B cell (primary cell): Measurements from ENCODE around the gene FMC1. TPM values are rescaled to one million over a fixed set of nuclear protein-coding genes. Genes with fewer than 3 reads are reported as not detected.

Experiments used
- ATAC-seq: fragments of 200-7000 bp; cut with Tn5 transposase; one replicate; pipeline ENCODE4 v1.10.0; 2021; ENCODE audit warnings: low read depth, mild to moderate bottlenecking, moderate number of reproducible peaks, moderate library complexity
- CTCF ChIA-PET: fragments of 350-600 bp; sonication (Branson Sonifier 250); formaldehyde crosslinking; loops from one replicate; lab custom pipeline; 2021; ENCODE audit warnings: antibody characterized with exemption, inconsistent platforms; lab: Charles Lee
- POLR2A ChIA-PET: fragments of 350-600 bp; sonication (Branson Sonifier 250); formaldehyde crosslinking; loops from one replicate; lab custom pipeline; 2021; ENCODE audit warnings: antibody characterized with exemption; lab: Charles Lee
- DNase-seq: peaks from one replicate; pipeline ENCODE4 v3.0.0; 2013
- H2AFZ ChIP-seq: 2 replicates; pipeline ENCODE4 v1.6.1; 2012; ENCODE audit warnings: mild to moderate bottlenecking, low read depth, low read length; ENCODE audit not compliant: insufficient read depth, poor library complexity, severe bottlenecking
- H3K27ac ChIP-seq, 2 donors: 1 replicate in 1 of 2; 2 replicates in 1 of 2; pipeline ENCODE4 v1.5.1; 2012 to 2013; ENCODE audit warnings: low read length in 2 of 2, mild to moderate bottlenecking in 2 of 2, moderate library complexity in 1 of 2
- H3K27me3 ChIP-seq, 4 experiments: fragments of 200-600 bp in 1 of 4; sonication (generic) in 1 of 4; replicated peaks in 1 of 4; 1 replicate in 2 of 4; 2 replicates in 2 of 4; pipeline versions ENCODE4 v1.6.1 to v1.7.0; 2013 to 2016; ENCODE audit warnings: low read length in 3 of 4, mild to moderate bottlenecking in 2 of 4, mixed read lengths in 1 of 4, moderate library complexity in 1 of 4; ENCODE audit not compliant: insufficient read depth in 4 of 4, control insufficient read depth in 3 of 4; ENCODE audit errors: control extremely low read depth in 1 of 4
- H3K36me3 ChIP-seq, 2 experiments: replicated peaks in 1 of 2; 1 replicate in 1 of 2; 2 replicates in 1 of 2; pipeline versions ENCODE4 v1.6.1 to v1.7.1; 2013; ENCODE audit warnings: low read length in 1 of 2; ENCODE audit not compliant: insufficient read depth in 2 of 2, control insufficient read depth in 1 of 2; ENCODE audit errors: control extremely low read depth in 1 of 2, extremely low read depth in 1 of 2
- H3K4me1 ChIP-seq, 2 donors: fragments of 200-600 bp in 1 of 2; sonication (generic) in 1 of 2; 1 replicate in 1 of 2; 2 replicates in 1 of 2; pipeline versions ENCODE4 v1.5.1 to v1.6.1; 2013 to 2017; ENCODE audit warnings: low read length in 2 of 2; ENCODE audit not compliant: control insufficient read depth in 2 of 2, insufficient read depth in 2 of 2
- H3K4me2 ChIP-seq: replicated peaks from 2 replicates; pipeline ENCODE3; 2012; ENCODE audit warnings: mild to moderate bottlenecking, low read depth, low read length; ENCODE audit not compliant: poor library complexity, severe bottlenecking
- H3K4me3 ChIP-seq, 5 experiments: fragments of 200-600 bp in 1 of 5; sonication (generic) in 1 of 5; 1 replicate in 3 of 5; 2 replicates in 2 of 5; pipeline versions ENCODE4 v1.5.1 to v1.7.0; 2011 to 2016; ENCODE audit warnings: low read length in 4 of 5, mild to moderate bottlenecking in 4 of 5, low read depth in 2 of 5, control low read depth in 1 of 5, moderate library complexity in 1 of 5; ENCODE audit not compliant: insufficient read depth in 1 of 5; ENCODE audit errors: control extremely low read depth in 1 of 5, extremely low read depth in 1 of 5
- H3K79me2 ChIP-seq: fragments of 200-600 bp; sonication (generic); one replicate; pipeline ENCODE4 v1.6.0; 2016; ENCODE audit warnings: low read length; ENCODE audit not compliant: control insufficient read depth, insufficient read depth
- H3K9ac ChIP-seq: fragments of 200-600 bp; sonication (generic); 2 replicates; pipeline ENCODE4 v1.6.1; 2017; ENCODE audit warnings: mild to moderate bottlenecking, low read length, moderate library complexity
- H3K9me3 ChIP-seq, 3 donors: one replicate each; pipeline versions ENCODE4 v1.6.1 to v1.7.1; 2013; ENCODE audit warnings: low read length in 2 of 3; ENCODE audit not compliant: control insufficient read depth in 2 of 3, insufficient read depth in 1 of 3; ENCODE audit errors: control extremely low read depth in 1 of 3
- H4K20me1 ChIP-seq: 2 replicates; pipeline ENCODE4 v1.6.0; 2012; ENCODE audit warnings: mild to moderate bottlenecking, low read length; ENCODE audit not compliant: insufficient read depth, control insufficient read depth, poor library complexity, severe bottlenecking
- H3K27ac Mint-ChIP-seq: one replicate; pipeline ENCODE4 v1.8.0; 2021; ENCODE audit warnings: mixed read lengths
- H3K27me3 Mint-ChIP-seq: one replicate; pipeline ENCODE4 v1.8.0; 2021; ENCODE audit warnings: mixed read lengths
- H3K4me1 Mint-ChIP-seq: one replicate; pipeline ENCODE4 v1.8.0; 2021; ENCODE audit warnings: mixed read lengths
- H3K4me3 Mint-ChIP-seq: one replicate; pipeline ENCODE4 v1.8.0; 2021; ENCODE audit warnings: mixed read lengths
- H3K9me3 Mint-ChIP-seq: one replicate; pipeline ENCODE4 v1.8.0; 2022; ENCODE audit warnings: mixed read lengths; ENCODE audit not compliant: insufficient read depth
- EZH2 ChIP-seq: IDR thresholded peaks from 2 replicates; pipeline ENCODE4 v1.6.1; 2012; ENCODE audit warnings: borderline replicate concordance, low read depth, mild to moderate bottlenecking, moderate library complexity, low read length; ENCODE audit not compliant: insufficient read depth, poor library complexity, severe bottlenecking
- WGBS: methylation state at CpG from one replicate; pipeline ENCODE4 v1.1.5; 2013; ENCODE audit warnings: missing lambda C conversion rate; ENCODE audit not compliant: insufficient coverage; 5-methylcytosine and 5-hydroxymethylcytosine counted together
- intact Hi-C: fragments of 100-400 bp; cut with micrococcal nuclease; formaldehyde crosslinking; loops from one replicate; pipeline ENCODE4 v1.10.0; 2022
- polyA plus RNA-seq: library from polyadenylated mRNA; depleted of rRNA; stranded (reverse); fragments of >200 nt; gene quantifications from 2 replicates; pipeline ENCODE4 v1.2.3, GENCODE V29; 2012
- total RNA-seq, 2 donors: library from RNA; stranded (reverse); fragments of 120-200 nt in 1 of 2; gene quantifications; 1 replicate in 1 of 2; 2 replicates in 1 of 2; pipeline versions ENCODE4 v1.2.3 to v1.2.4, GENCODE V29; 2013 to 2022
- TF ChIP-seq, protein P1 (sequence below): fragments of 200-600 bp; IDR thresholded peaks from one replicate; pipeline ENCODE4 v1.8.0; 2022; ENCODE audit warnings: antibody characterized with exemption, mild to moderate bottlenecking

FMC1 gene
- total and polyA plus RNA-seq, 2 donors (not counting 1 experiment from before 2014, with no cell fraction given), result 5.3 to 18.3 TPM

DNA sequence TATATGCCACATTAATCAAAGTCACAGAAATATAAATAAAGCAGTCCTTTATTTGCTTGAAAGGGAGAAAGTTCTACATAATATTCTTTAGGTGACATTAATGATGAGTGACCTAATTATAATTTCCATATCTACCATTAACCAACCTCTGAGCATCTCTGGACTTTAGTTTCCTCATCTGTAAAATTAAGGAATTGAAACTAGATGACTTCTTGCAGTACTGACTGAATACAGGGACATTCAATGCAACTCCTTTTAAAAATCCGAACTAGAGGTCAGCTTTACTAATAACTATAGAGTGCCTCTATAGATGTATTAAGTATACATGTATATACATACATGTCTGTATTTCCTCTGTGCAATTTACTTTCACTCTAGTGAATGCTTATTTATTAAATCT, 3.9 kb downstream of the FMC1 start:
- Histone ChIP-seq H3K4me3 (no peak overlapping the region), H3K36me3 (peaks cover 4 to 19% of the 10 kb centered on the region in 2 experiments), H3K79me2 (peaks cover 38% of the 10 kb centered on the region), H4K20me1 (no peaks in the 10 kb centered on the region), H3K9me3 (peaks cover 0 to 4% (median 0%) of the 10 kb centered on the region in 3 donors), H3K9ac (no peak overlapping the region), H3K4me2 (no peak overlapping the region), H3K27me3 (no peaks in the 10 kb centered on the region), H3K27ac (no peak overlapping the region), H3K4me1 (peaks cover 10 to 18% of the 10 kb centered on the region in 2 donors), H2AFZ (no peak overlapping the region)
- Mint-ChIP-seq H3K27me3 (peaks cover 5% of the 10 kb centered on the region), H3K27ac (no peak overlapping the region), H3K4me1 (peaks cover 31% of the 10 kb centered on the region), H3K4me3 (no peak overlapping the region), H3K9me3 (no peaks in the 10 kb centered on the region)
- DNase-seq (no peak), ATAC-seq (no peak)
- intact Hi-C loops, result loop anchor here (10.0 kb wide), 1 partner anchor 1330 kb away; the partner anchor contains the start of gene ADCK2
- no CpG with 5 or more reads among the region's 1 CpG for WGBS
- TF ChIP-seq, protein P1, sequence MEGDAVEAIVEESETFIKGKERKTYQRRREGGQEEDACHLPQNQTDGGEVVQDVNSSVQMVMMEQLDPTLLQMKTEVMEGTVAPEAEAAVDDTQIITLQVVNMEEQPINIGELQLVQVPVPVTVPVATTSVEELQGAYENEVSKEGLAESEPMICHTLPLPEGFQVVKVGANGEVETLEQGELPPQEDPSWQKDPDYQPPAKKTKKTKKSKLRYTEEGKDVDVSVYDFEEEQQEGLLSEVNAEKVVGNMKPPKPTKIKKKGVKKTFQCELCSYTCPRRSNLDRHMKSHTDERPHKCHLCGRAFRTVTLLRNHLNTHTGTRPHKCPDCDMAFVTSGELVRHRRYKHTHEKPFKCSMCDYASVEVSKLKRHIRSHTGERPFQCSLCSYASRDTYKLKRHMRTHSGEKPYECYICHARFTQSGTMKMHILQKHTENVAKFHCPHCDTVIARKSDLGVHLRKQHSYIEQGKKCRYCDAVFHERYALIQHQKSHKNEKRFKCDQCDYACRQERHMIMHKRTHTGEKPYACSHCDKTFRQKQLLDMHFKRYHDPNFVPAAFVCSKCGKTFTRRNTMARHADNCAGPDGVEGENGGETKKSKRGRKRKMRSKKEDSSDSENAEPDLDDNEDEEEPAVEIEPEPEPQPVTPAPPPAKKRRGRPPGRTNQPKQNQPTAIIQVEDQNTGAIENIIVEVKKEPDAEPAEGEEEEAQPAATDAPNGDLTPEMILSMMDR, result no peak
- no peak for TF ChIP-seq EZH2
- ChIA-PET POLR2A (interaction anchor here (0.5 to 1.0 kb wide), 2 partner anchors 14 to 835 kb away, joined by 3 to 6 read pairs; no protein-coding TSS in a partner anchor), CTCF (no interaction called here)

- no peak overlapping the region for H3K27ac Mint-ChIP-seq
- no peak for ATAC-seq
These were observed 9.9 kb downstream of the FMC1 start for GRCh38 chr7:139351027-139351426.

More at GRCh38 chr7:139351027-139351426, 9.9 kb downstream of the FMC1 start:
- ChIA-PET POLR2A (no interaction called here), CTCF (no interaction called here)
- H4K20me1 ChIP-seq, result no peaks in the 10 kb centered on the region
- H3K4me1 ChIP-seq, result no peaks in the 10 kb centered on the region
- no peak overlapping the region for H3K4me3 ChIP-seq
- 100% methylated on average over 1 of the region's 2 CpGs for WGBS
- no peaks in the 10 kb centered on the region for H3K9me3 ChIP-seq
- H3K27me3 ChIP-seq, result no peaks in the 10 kb centered on the region
- intact Hi-C loops, result no loop called here
- H3K4me3 Mint-ChIP-seq, result no peak overlapping the region
- TF ChIP-seq, protein P1, result no peak
- TF ChIP-seq EZH2, result no peak
- H3K9ac ChIP-seq, result no peak overlapping the region
- no peaks in the 10 kb centered on the region for H3K27me3 Mint-ChIP-seq
- no peak overlapping the region for H2AFZ ChIP-seq
- peaks cover 2% of the 10 kb centered on the region for H3K4me1 Mint-ChIP-seq
- H3K4me2 ChIP-seq, result no peak overlapping the region
- no peak for DNase-seq
- no peaks in the 10 kb centered on the region for H3K9me3 Mint-ChIP-seq
- H3K79me2 ChIP-seq, result peaks cover 35% of the 10 kb centered on the region
- H3K27ac ChIP-seq, result no peak overlapping the region
- H3K36me3 ChIP-seq, result peaks cover 8 to 27% of the 10 kb centered on the region in 2 experiments
